Measurements from ENCODE around the gene KIAA1614. TPM values are rescaled to one million over a fixed set of nuclear protein-coding genes. Genes with fewer than 3 reads are reported as not detected.

Gene KIAA1614
- total RNA-seq, 4 donors from 2014 or later: 6.3 to 13.9 (median 10.1) TPM

GRCh38 chr1:180887841-180888240 is 24.9 kb upstream of the KIAA1614 start:
- no peak for TF ChIP-seq CTCF (IDR thresholded peaks at IDR 0.05; ENCODE audit: low read depth)

DNA sequence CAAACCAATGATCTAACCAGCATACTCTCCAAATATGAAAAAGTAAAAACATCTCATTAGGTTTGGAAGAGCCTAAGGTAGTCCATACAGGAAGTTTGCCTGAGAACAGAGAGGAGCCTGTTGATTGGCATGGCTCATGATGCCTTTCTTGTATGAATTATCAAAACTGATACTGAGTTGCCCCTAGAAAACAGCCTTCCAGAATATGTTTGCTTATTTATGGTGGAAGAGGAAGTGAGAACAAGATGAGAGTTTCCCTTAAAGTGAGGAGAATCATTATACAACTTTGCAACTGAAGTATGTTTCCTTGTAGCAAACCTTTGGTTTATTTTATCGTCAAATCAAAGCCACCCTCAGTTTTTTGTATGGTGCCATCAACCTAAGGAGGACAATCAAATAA is 23.8 kb upstream of the KIAA1614 start:
- TF ChIP-seq CTCF (IDR thresholded peaks at IDR 0.05; ENCODE audit: low read depth): no peak

- TF ChIP-seq CTCF (IDR thresholded peaks at IDR 0.05; ENCODE audit: low read depth): no peak
Observed at GRCh38 chr1:180889325-180889724, 23.4 kb upstream of the KIAA1614 start.

DNA sequence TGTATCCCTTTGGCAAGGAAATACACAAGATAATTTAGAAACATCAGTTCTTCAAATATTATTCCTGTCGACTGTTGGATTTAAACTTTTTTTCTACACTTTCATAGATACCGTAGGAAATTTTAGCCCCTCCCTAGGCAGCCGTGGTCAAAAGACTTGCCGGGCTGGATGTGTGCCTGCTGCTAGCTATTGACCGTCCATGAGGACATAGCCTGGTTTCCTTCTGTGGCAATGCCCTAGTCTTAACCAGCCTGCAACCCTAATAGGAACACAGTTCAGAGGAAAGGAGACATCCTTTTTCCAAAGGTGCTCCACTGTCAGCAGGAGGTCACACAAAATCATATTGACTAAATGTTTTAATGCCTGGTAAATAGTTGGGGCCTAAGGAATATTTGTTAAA is 20.4 kb upstream of the KIAA1614 start:
- TF ChIP-seq CTCF (IDR thresholded peaks at IDR 0.05; ENCODE audit: low read depth): no peak

DNA sequence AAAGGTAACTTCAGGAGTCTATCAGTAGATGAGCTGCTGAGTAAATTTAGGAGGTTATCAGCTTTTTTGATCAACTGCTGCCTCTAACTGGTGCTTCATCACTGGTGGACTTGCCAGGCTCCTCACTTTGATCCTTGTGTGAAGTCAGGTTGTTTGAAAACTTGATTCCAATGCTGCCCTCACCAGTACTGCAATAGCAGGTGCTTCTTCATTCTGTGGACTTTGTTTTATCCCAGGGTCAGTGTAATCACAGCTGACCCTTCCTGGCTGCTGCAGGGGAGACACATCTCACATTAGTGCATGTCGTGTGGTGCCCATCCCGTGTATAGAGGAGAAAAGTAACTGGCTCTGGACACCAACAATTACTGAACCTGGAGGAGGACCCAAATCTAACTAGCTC is 20.0 kb upstream of the KIAA1614 start:
- no peak for TF ChIP-seq CTCF (IDR thresholded peaks at IDR 0.05; ENCODE audit: low read depth)

GRCh38 chr1:180893614-180894013 is 19.1 kb upstream of the KIAA1614 start:
- no peak for TF ChIP-seq CTCF (IDR thresholded peaks at IDR 0.05; ENCODE audit: low read depth)

DNA sequence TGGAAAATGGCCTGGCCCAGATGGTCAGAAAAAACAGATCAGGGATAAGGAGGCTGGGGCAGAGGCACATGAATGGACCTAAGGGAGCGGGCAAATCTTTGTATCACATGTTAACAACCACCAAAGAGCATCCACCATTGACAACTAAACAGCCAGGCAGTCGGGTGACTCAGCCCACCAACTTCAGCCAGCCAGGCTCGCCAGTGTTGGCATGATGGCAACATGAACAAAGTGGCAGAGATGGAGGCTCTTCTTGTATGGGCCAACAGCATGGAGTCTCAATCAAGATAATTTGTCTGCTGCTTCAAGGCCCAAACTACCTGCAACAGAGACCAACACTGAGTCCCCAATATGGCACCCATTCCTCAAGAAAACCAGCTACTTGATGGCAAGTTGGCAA is 16.5 kb upstream of the KIAA1614 start:
- no peak for TF ChIP-seq CTCF (IDR thresholded peaks at IDR 0.05; ENCODE audit: low read depth)

All from subcutaneous adipose tissue (tissue), 4 donors.